ENCODE measurements around the gene C10orf120. TPM values are rescaled to one million over a fixed set of nuclear protein-coding genes. Genes with fewer than 3 reads are reported as not detected.

Gene C10orf120
- total RNA-seq, 1 donor = not detected

GRCh38 chr10:122688293-122688989 is 11.2 kb downstream of the C10orf120 start:
- Histone ChIP-seq H3K4me2 (ENCODE audit: insufficient read depth, low read length) (no peak overlapping the region), H3K36me3 (ENCODE audit: insufficient read depth, low read length) (no peaks in the 10 kb centered on the region), H2AFZ (ENCODE audit: low read length) (peak overlapping the region; percentile 68), H4K20me1 (ENCODE audit: insufficient read depth, low read length) (no peaks in the 10 kb centered on the region), H3K9me3 (ENCODE audit: low read depth, low read length) (no peaks in the 10 kb centered on the region), H3K79me2 (ENCODE audit: insufficient read depth, low read length) (no peaks in the 10 kb centered on the region), H3K27ac (ENCODE audit: low read depth, low read length) (no peak overlapping the region), H3K4me1 (ENCODE audit: insufficient read depth, low read length) (peaks cover 3% of the 10 kb centered on the region), H3K27me3 (ENCODE audit: insufficient read depth, low read length) (peaks cover 8% of the 10 kb centered on the region), H3K4me3 (ENCODE audit: insufficient read depth, low read length) (no peak overlapping the region)
- DNase-seq (ENCODE audit: insufficient read length, low spot score, missing footprints) = peak; percentile 69
- TF ChIP-seq, protein P1, sequence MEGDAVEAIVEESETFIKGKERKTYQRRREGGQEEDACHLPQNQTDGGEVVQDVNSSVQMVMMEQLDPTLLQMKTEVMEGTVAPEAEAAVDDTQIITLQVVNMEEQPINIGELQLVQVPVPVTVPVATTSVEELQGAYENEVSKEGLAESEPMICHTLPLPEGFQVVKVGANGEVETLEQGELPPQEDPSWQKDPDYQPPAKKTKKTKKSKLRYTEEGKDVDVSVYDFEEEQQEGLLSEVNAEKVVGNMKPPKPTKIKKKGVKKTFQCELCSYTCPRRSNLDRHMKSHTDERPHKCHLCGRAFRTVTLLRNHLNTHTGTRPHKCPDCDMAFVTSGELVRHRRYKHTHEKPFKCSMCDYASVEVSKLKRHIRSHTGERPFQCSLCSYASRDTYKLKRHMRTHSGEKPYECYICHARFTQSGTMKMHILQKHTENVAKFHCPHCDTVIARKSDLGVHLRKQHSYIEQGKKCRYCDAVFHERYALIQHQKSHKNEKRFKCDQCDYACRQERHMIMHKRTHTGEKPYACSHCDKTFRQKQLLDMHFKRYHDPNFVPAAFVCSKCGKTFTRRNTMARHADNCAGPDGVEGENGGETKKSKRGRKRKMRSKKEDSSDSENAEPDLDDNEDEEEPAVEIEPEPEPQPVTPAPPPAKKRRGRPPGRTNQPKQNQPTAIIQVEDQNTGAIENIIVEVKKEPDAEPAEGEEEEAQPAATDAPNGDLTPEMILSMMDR (IDR thresholded peaks at IDR 0.05; ENCODE audit: extremely low read depth, low read depth, low read length) = peak; percentile 42

- TF ChIP-seq, protein P1 (IDR thresholded peaks at IDR 0.05; ENCODE audit: extremely low read depth, low read depth, low read length) = no peak
- no peak overlapping the region for H3K4me3 ChIP-seq (ENCODE audit: insufficient read depth, low read length)
- no peak for DNase-seq (ENCODE audit: insufficient read length, low spot score, missing footprints)
- no peaks in the 10 kb centered on the region for H3K9me3 ChIP-seq (ENCODE audit: low read depth, low read length)
- no peaks in the 10 kb centered on the region for H3K79me2 ChIP-seq (ENCODE audit: insufficient read depth, low read length)
- H3K36me3 ChIP-seq (ENCODE audit: insufficient read depth, low read length) = no peaks in the 10 kb centered on the region
- no peak overlapping the region for H3K4me2 ChIP-seq (ENCODE audit: insufficient read depth, low read length)
- H2AFZ ChIP-seq (ENCODE audit: low read length) = no peak overlapping the region
- no peaks in the 10 kb centered on the region for H3K4me1 ChIP-seq (ENCODE audit: insufficient read depth, low read length)
- H3K27ac ChIP-seq (ENCODE audit: low read depth, low read length) = no peak overlapping the region
- H3K27me3 ChIP-seq (ENCODE audit: insufficient read depth, low read length) = peaks cover 13% of the 10 kb centered on the region
- H4K20me1 ChIP-seq (ENCODE audit: insufficient read depth, low read length) = no peaks in the 10 kb centered on the region
Observed at GRCh38 chr10:122682522-122682921, 17.1 kb downstream of the C10orf120 start.

DNA sequence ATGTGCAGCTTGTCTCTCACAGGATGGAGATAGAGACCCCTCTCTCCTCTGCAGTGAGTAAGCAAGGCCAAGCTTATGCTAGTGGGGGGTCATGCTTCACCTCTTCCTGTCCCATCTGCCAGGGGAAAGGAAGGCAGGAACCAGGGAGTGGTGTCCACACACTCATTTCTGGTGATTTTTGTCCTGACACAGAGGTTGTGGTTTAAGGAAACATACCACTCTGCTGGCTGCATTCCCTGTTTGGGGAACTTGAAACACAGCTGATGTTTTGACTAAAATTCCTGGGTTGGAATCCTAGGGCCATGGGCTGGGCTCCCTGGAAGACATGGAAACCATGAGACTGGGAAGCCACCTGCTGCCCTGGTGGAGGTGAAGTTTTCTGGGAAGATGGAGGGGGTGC is 21.4 kb downstream of the C10orf120 start:
- H2AFZ ChIP-seq (ENCODE audit: low read length) = no peak overlapping the region
- peak; percentile 59 for DNase-seq (ENCODE audit: insufficient read length, low spot score, missing footprints)
- TF ChIP-seq, protein P1 (IDR thresholded peaks at IDR 0.05; ENCODE audit: extremely low read depth, low read depth, low read length) = no peak

DNA sequence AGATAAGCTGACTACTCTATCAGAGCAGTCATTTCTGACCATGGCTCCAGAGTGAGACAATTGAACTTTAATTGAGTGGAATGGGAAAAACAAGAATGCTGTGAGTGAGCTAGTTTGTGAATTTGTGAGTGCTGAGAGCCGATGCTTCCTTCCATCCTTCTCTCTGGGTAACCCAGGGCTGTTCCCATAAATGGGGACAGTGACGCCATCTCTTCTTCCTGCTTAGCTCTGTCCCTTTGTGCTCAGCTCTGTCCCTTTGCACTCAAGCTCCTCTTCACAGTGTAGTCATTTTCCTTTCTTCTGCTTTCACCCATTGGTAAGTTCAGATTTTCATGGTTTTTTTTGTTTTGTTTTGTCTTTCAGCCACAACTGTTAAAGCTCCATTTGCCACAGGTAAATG is 24.4 kb downstream of the C10orf120 start:
- Histone ChIP-seq H3K79me2 (ENCODE audit: insufficient read depth, low read length) (no peaks in the 10 kb centered on the region), H3K36me3 (ENCODE audit: insufficient read depth, low read length) (no peaks in the 10 kb centered on the region), H3K4me2 (ENCODE audit: insufficient read depth, low read length) (no peak overlapping the region), H3K4me1 (ENCODE audit: insufficient read depth, low read length) (no peaks in the 10 kb centered on the region), H3K9me3 (ENCODE audit: low read depth, low read length) (no peaks in the 10 kb centered on the region), H3K27ac (ENCODE audit: low read depth, low read length) (no peak overlapping the region), H2AFZ (ENCODE audit: low read length) (no peak overlapping the region), H3K4me3 (ENCODE audit: insufficient read depth, low read length) (no peak overlapping the region), H4K20me1 (ENCODE audit: insufficient read depth, low read length) (no peaks in the 10 kb centered on the region), H3K27me3 (ENCODE audit: insufficient read depth, low read length) (peaks cover 7% of the 10 kb centered on the region)
- DNase-seq (ENCODE audit: insufficient read length, low spot score, missing footprints) = no peak
- TF ChIP-seq, protein P1 (IDR thresholded peaks at IDR 0.05; ENCODE audit: extremely low read depth, low read depth, low read length) = no peak

More for the DNA sequence above, 21.4 kb downstream of the C10orf120 start:
- no peak overlapping the region for H3K4me3 ChIP-seq (ENCODE audit: insufficient read depth, low read length)
- H3K4me2 ChIP-seq (ENCODE audit: insufficient read depth, low read length) = no peak overlapping the region
- H4K20me1 ChIP-seq (ENCODE audit: insufficient read depth, low read length) = no peaks in the 10 kb centered on the region
- peaks cover 11% of the 10 kb centered on the region for H3K27me3 ChIP-seq (ENCODE audit: insufficient read depth, low read length)
- H3K79me2 ChIP-seq (ENCODE audit: insufficient read depth, low read length) = no peaks in the 10 kb centered on the region
- no peaks in the 10 kb centered on the region for H3K9me3 ChIP-seq (ENCODE audit: low read depth, low read length)
- no peak overlapping the region for H3K27ac ChIP-seq (ENCODE audit: low read depth, low read length)
- no peaks in the 10 kb centered on the region for H3K36me3 ChIP-seq (ENCODE audit: insufficient read depth, low read length)
- no peaks in the 10 kb centered on the region for H3K4me1 ChIP-seq (ENCODE audit: insufficient read depth, low read length)
